ENCODE data around the gene AIG1.

Gene AIG1

GRCh38 chr6:143199291-143199690 lies 138.6 kb downstream of the AIG1 start:
- Histone ChIP-seq H3K36me3 (ENCODE audit: control insufficient read depth, insufficient read depth, low read length) (no peaks in the 10 kb centered on the region), H3K4me1 (ENCODE audit: control insufficient read depth, insufficient read depth, low read length) (no peaks in the 10 kb centered on the region), H3K9ac (ENCODE audit: low read length) (no peak overlapping the region), H3K27ac (ENCODE audit: low read depth, low read length) (no peak overlapping the region), H3K27me3 (ENCODE audit: control insufficient read depth, insufficient read depth, low read length) (no peaks in the 10 kb centered on the region), H3K4me3 (ENCODE audit: low read length) (no peak overlapping the region)

- Histone ChIP-seq H3K9ac (ENCODE audit: low read length) (no peak overlapping the region), H3K27ac (ENCODE audit: low read depth, low read length) (no peak overlapping the region), H3K4me1 (ENCODE audit: control insufficient read depth, insufficient read depth, low read length) (no peaks in the 10 kb centered on the region), H3K36me3 (ENCODE audit: control insufficient read depth, insufficient read depth, low read length) (no peaks in the 10 kb centered on the region), H3K4me3 (ENCODE audit: low read length) (no peak overlapping the region), H3K27me3 (ENCODE audit: control insufficient read depth, insufficient read depth, low read length) (no peaks in the 10 kb centered on the region)
Observed at GRCh38 chr6:143200167-143200770, 139.6 kb downstream of the AIG1 start.

DNA sequence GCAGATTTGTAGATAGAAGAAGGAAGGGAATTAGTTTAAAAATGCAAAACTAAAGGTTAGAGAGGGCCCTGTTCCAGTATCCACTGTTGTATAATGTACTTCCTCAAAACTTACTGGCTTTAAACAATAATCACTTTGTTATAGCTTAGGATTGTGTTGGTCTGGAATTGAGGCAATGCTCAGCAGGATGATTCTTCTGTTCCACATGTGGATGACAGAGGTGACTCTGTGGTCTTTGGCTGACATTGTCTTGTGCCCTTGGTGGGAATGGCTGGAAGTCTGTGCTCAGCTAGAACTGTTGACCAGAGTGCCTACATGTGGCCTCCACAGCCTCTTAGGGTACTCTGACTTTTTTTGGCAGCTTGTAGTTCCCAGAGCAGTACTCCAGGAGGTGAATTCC lies 143.4 kb downstream of the AIG1 start:
- H3K4me1 ChIP-seq (ENCODE audit: control insufficient read depth, insufficient read depth, low read length) = peaks cover 4% of the 10 kb centered on the region
- no peak overlapping the region for H3K27ac ChIP-seq (ENCODE audit: low read depth, low read length)
- H3K27me3 ChIP-seq (ENCODE audit: control insufficient read depth, insufficient read depth, low read length) = no peaks in the 10 kb centered on the region
- H3K36me3 ChIP-seq (ENCODE audit: control insufficient read depth, insufficient read depth, low read length) = no peaks in the 10 kb centered on the region
- H3K9ac ChIP-seq (ENCODE audit: low read length) = no peak overlapping the region
- no peak overlapping the region for H3K4me3 ChIP-seq (ENCODE audit: low read length)

- no peaks in the 10 kb centered on the region for H3K36me3 ChIP-seq (ENCODE audit: control insufficient read depth, insufficient read depth, low read length)
- H3K27me3 ChIP-seq (ENCODE audit: control insufficient read depth, insufficient read depth, low read length) = no peaks in the 10 kb centered on the region
- H3K9ac ChIP-seq (ENCODE audit: low read length) = no peak overlapping the region
- no peak overlapping the region for H3K27ac ChIP-seq (ENCODE audit: low read depth, low read length)
- H3K4me3 ChIP-seq (ENCODE audit: low read length) = no peak overlapping the region
- peaks cover 4% of the 10 kb centered on the region for H3K4me1 ChIP-seq (ENCODE audit: control insufficient read depth, insufficient read depth, low read length)
Observed at GRCh38 chr6:143205131-143205535, 144.4 kb downstream of the AIG1 start.

DNA sequence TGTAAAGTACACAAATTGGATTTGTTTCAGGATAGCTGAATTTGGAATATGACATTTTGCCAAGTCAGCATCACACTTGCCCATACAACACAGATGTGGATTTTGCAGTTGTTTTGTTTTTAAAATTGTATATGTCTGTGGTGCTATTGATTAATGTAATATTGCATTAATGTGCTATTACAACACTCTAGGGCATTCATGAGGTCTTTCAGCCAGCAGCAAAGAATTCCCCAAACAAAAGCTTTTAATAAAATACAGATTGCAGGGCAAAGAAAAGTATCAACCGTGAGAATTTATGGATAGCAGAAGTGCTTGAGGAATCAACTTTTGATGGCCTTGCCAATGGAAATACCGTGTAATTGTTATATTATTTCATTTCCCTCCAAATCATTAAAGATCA lies 144.9 kb downstream of the AIG1 start:
- H3K9ac ChIP-seq (ENCODE audit: low read length) = no peak overlapping the region
- H3K27me3 ChIP-seq (ENCODE audit: control insufficient read depth, insufficient read depth, low read length) = no peaks in the 10 kb centered on the region
- H3K4me3 ChIP-seq (ENCODE audit: low read length) = no peak overlapping the region
- H3K4me1 ChIP-seq (ENCODE audit: control insufficient read depth, insufficient read depth, low read length) = peaks cover 4% of the 10 kb centered on the region
- no peak overlapping the region for H3K27ac ChIP-seq (ENCODE audit: low read depth, low read length)
- no peaks in the 10 kb centered on the region for H3K36me3 ChIP-seq (ENCODE audit: control insufficient read depth, insufficient read depth, low read length)

DNA sequence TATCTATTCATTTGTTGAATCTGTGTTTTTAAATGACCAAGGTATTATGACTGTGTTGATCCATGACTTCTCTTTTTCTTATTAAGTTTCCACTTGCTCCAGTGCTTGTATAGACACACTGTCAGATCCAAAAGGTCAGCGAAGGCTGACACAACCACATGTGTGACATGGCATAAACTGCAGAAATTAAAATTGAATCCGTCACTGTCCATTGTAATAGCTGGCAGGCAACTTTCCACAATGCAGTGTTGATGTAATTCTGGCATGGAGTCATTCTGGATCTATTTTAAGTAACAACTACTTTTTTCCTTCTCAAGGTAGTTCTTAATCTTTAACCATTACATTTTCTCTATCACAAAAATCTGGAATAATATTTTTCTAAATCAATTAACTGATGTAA lies 145.3 kb downstream of the AIG1 start:
- H3K4me3 ChIP-seq (ENCODE audit: low read length) = no peak overlapping the region
- H3K36me3 ChIP-seq (ENCODE audit: control insufficient read depth, insufficient read depth, low read length) = no peaks in the 10 kb centered on the region
- peaks cover 4% of the 10 kb centered on the region for H3K4me1 ChIP-seq (ENCODE audit: control insufficient read depth, insufficient read depth, low read length)
- no peak overlapping the region for H3K27ac ChIP-seq (ENCODE audit: low read depth, low read length)
- H3K27me3 ChIP-seq (ENCODE audit: control insufficient read depth, insufficient read depth, low read length) = no peaks in the 10 kb centered on the region
- H3K9ac ChIP-seq (ENCODE audit: low read length) = no peak overlapping the region

GRCh38 chr6:143206550-143206949 lies 145.9 kb downstream of the AIG1 start:
- no peaks in the 10 kb centered on the region for H3K27me3 ChIP-seq (ENCODE audit: control insufficient read depth, insufficient read depth, low read length)
- no peak overlapping the region for H3K4me3 ChIP-seq (ENCODE audit: low read length)
- no peak overlapping the region for H3K9ac ChIP-seq (ENCODE audit: low read length)
- no peaks in the 10 kb centered on the region for H3K36me3 ChIP-seq (ENCODE audit: control insufficient read depth, insufficient read depth, low read length)
- no peak overlapping the region for H3K27ac ChIP-seq (ENCODE audit: low read depth, low read length)
- H3K4me1 ChIP-seq (ENCODE audit: control insufficient read depth, insufficient read depth, low read length) = peaks cover 4% of the 10 kb centered on the region

GRCh38 chr6:143210420-143210819 lies 149.7 kb downstream of the AIG1 start:
- Histone ChIP-seq H3K27me3 (ENCODE audit: control insufficient read depth, insufficient read depth, low read length) (no peaks in the 10 kb centered on the region), H3K4me1 (ENCODE audit: control insufficient read depth, insufficient read depth, low read length) (peaks cover 4% of the 10 kb centered on the region), H3K36me3 (ENCODE audit: control insufficient read depth, insufficient read depth, low read length) (no peaks in the 10 kb centered on the region), H3K9ac (ENCODE audit: low read length) (no peak overlapping the region), H3K27ac (ENCODE audit: low read depth, low read length) (no peak overlapping the region), H3K4me3 (ENCODE audit: low read length) (no peak overlapping the region)

DNA sequence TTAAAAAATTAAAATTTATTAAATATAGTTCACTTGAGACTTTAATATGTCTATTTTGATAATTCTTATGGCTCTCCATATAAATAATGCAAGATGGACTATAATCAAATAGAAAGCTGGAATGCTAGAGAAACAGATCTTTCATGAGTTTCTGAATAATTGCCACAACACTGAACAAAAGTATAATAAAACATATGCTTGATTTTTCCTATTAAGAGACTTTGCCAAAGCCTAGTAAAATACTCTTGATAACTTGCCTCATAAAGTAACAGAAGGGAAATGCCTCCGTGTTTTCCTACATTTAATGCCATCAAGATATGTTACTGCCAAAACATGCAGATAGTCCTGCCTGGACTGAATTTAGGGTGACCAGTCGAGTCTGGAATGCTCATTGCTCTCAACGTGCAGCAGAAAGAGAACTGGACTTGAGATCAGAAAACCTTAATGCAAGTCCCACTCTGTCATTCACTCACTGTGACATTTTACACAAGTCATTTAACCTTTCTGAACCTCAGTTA lies 153.2 kb downstream of the AIG1 start:
- Histone ChIP-seq H3K4me1 (ENCODE audit: control insufficient read depth, insufficient read depth, low read length) (no peaks in the 10 kb centered on the region), H3K27ac (ENCODE audit: low read depth, low read length) (no peak overlapping the region), H3K4me3 (ENCODE audit: low read length) (no peak overlapping the region), H3K9ac (ENCODE audit: low read length) (no peak overlapping the region), H3K27me3 (ENCODE audit: control insufficient read depth, insufficient read depth, low read length) (no peaks in the 10 kb centered on the region), H3K36me3 (ENCODE audit: control insufficient read depth, insufficient read depth, low read length) (no peaks in the 10 kb centered on the region)

- H3K4me1 ChIP-seq (ENCODE audit: control insufficient read depth, insufficient read depth, low read length) = no peaks in the 10 kb centered on the region
- H3K4me3 ChIP-seq (ENCODE audit: low read length) = no peak overlapping the region
- no peaks in the 10 kb centered on the region for H3K36me3 ChIP-seq (ENCODE audit: control insufficient read depth, insufficient read depth, low read length)
- H3K27me3 ChIP-seq (ENCODE audit: control insufficient read depth, insufficient read depth, low read length) = no peaks in the 10 kb centered on the region
- H3K9ac ChIP-seq (ENCODE audit: low read length) = no peak overlapping the region
- H3K27ac ChIP-seq (ENCODE audit: low read depth, low read length) = no peak overlapping the region
Observed at GRCh38 chr6:143215363-143215762, 154.7 kb downstream of the AIG1 start.

DNA sequence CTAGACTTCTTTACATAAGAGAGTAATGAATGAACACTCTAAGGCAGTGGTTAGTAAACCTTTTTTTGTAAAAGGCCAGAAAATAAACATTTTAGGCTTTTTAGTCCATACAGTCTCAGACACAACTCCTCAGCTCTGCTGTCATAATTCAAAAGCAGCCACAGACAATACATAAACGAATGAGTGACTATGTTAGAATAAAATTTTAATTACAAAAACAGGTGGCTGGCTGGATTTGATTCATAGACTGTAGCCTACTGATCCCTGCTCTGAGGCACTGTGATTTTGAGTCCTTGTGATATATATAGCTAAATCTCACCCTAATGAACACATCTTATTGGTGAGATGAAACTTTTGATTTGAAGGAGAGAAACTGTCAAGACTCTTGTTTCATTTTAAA lies 155.1 kb downstream of the AIG1 start:
- no peaks in the 10 kb centered on the region for H3K4me1 ChIP-seq (ENCODE audit: control insufficient read depth, insufficient read depth, low read length)
- no peak overlapping the region for H3K4me3 ChIP-seq (ENCODE audit: low read length)
- H3K27ac ChIP-seq (ENCODE audit: low read depth, low read length) = no peak overlapping the region
- H3K27me3 ChIP-seq (ENCODE audit: control insufficient read depth, insufficient read depth, low read length) = no peaks in the 10 kb centered on the region
- H3K36me3 ChIP-seq (ENCODE audit: control insufficient read depth, insufficient read depth, low read length) = no peaks in the 10 kb centered on the region
- H3K9ac ChIP-seq (ENCODE audit: low read length) = no peak overlapping the region

DNA sequence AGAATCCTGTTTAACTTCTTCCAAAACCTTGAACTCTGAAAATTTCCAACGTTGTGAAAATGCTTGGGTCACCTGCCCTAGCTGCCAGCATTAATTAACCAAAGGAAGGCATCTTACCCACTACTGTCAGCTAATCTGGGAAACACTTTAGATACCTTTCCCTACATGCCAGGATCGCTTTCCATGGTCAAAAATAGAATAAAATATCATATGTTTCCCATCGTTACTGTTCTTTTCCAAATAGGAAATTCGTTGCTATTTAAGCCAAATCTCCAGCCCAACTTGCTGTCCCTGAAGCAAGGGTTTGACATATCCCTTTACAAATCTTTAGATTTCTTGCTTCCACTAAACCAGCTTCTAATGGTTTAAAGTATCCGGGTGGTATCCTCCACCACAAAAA lies 157.5 kb downstream of the AIG1 start:
- Histone ChIP-seq H3K4me1 (ENCODE audit: control insufficient read depth, insufficient read depth, low read length) (peaks cover 11% of the 10 kb centered on the region), H3K9ac (ENCODE audit: low read length) (no peak overlapping the region), H3K27ac (ENCODE audit: low read depth, low read length) (no peak overlapping the region), H3K36me3 (ENCODE audit: control insufficient read depth, insufficient read depth, low read length) (no peaks in the 10 kb centered on the region), H3K27me3 (ENCODE audit: control insufficient read depth, insufficient read depth, low read length) (no peaks in the 10 kb centered on the region), H3K4me3 (ENCODE audit: low read length) (no peak overlapping the region)

GRCh38 chr6:143221698-143222097 lies 161.0 kb downstream of the AIG1 start:
- Histone ChIP-seq H3K27me3 (ENCODE audit: control insufficient read depth, insufficient read depth, low read length) (no peaks in the 10 kb centered on the region), H3K4me1 (ENCODE audit: control insufficient read depth, insufficient read depth, low read length) (peaks cover 14% of the 10 kb centered on the region), H3K9ac (ENCODE audit: low read length) (no peak overlapping the region), H3K27ac (ENCODE audit: low read depth, low read length) (peak overlapping the region; percentile 15), H3K36me3 (ENCODE audit: control insufficient read depth, insufficient read depth, low read length) (no peaks in the 10 kb centered on the region), H3K4me3 (ENCODE audit: low read length) (no peak overlapping the region)
